ENCODE results near the gene VBP1.
"Not testable (repeated sequence)": the region's sequence is repeated elsewhere in the genome, so short reads cannot be mapped to it uniquely, and the experiment has no call there.

Gene VBP1

DNA sequence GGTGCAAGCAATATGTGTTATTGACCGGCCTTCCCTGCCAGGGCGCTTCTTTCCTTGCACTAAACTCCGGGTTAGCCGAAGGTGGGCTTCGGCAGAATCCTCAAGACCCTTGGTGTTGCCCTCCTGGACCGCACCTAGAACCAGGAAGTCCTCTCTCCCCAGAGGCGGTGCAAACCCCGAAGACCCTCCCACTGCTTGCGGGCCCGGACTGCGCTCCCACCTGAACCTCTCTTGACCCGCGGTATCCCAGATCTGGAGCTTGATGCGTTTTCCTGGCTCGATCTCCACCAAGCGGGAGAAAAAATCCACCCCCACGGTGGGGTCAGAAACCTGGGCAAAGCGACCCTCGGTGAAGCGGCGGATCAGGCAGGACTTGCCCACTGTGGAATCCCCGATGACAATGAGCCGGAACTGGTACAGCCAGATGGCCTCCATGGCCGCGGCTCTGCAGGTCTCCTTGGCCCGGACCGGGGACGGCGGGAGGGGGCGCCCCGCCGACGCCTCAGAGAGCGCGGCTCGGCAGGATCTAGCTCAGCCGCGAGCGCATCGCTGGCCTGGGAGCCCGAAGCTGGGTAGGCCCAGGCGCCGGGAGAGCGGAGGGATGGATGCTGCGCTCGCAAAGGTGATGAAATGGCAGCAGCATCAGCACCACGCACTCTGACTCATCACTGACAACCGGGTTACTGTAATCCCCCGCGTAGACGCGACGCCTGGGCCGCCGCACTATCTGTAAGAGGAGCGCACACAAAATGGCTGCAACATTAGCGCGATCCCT, 47.8 kb downstream of the VBP1 start, which contains the start of gene RAB39B:
RAB39B (minus strand) TSS at position 638 of the 775 bp plus-strand sequence; CDS start at position 435, 203 bp downstream.
- peak; percentile 5 for DNase-seq (ENCODE audit: low spot score)

DNA sequence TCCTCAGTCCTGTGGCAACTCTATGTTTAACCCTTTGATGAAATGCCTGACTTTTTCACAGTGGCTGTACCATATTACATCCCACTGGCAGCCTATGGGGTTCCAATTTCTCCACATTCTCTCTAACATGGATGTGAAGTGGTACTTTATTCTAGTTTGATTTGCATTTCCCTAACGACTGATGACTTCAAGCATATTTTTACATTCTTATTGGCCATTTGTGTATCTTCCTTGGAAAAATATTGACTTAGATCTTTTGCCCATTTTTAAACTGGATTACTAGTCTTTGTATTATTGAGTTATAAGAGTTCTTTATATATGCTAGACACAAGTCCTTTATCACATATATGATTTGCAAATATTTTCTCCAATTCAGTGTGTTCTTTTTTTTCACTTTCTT, 50.2 kb downstream of the VBP1 start:
- no peak for DNase-seq (ENCODE audit: low spot score)

DNA sequence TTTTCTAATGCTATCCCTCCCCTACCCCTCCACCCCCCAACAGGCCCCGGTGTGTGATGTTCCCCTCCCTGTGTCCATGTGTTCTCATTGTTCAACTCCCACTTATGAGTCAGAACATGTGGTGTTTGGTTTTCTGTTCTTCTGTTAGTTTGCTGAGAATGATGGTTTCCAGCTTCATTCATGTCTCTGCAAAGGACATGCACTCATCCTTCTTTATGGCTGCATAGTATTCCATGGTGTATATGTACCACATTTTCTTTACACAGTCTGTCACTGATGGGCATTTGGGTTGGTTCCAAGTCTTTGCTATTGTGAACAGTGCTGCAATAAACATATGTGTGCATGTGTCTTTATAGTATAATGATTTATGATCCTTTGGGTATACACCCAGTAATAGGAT, 51.7 kb downstream of the VBP1 start:
- not testable (repeated sequence) for DNase-seq (ENCODE audit: low spot score)

DNA sequence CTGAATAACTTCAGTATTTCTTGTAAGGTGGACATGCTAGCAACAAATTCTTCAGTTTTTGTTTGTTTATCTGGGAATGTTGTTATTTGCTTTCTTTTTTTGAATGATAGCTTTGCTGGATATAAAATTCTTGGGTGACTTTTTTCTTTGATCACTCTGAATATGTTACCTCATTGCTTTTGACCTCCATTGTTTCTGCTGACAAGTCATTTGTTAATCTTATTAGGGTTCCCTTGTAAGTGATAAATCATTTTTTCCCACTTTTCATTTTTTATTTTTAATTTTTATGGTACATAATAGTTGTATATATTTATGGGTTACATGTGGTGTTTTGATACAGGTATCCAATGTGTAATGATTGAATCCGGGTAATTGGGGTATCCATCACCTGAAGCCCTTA, 54.7 kb downstream of the VBP1 start:
- DNase-seq (ENCODE audit: low spot score): no peak

DNA sequence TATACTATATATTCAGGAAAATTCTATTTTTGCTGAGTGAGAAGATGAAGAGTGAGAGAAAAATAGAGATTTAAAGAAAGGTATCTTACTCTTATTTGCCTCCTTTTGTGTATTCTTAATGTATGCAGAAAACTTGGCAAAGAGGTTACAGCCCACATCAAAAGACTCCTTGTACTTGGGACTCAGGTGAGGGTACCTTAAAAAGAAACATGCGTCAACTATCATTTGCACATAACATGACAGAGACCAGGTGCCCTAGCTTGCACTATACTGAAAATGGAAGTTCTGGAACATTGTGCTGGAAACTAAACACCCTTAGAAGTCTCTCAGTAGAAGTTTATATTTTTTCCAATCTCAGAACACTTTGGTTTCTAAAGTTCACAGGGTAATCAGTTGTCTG, 63.6 kb downstream of the VBP1 start:
- DNase-seq (ENCODE audit: low spot score): no peak
